ENCODE data around the gene OR13G1.

GRCh38 chr1:247627951-247628350 is 51.6 kb downstream of the OR13G1 start:
- TF ChIP-seq CTCF (IDR thresholded peaks at IDR 0.05; ENCODE audit: extremely low read depth in 1 of 2, insufficient read depth in 1 of 2, low read depth in 1 of 2, low read length in 2 of 2) = no peak
- no peak for TF ChIP-seq EZH2 (IDR thresholded peaks at IDR 0.05; ENCODE audit: borderline replicate concordance, low read depth, low read length, severe bottlenecking)
- no peak for TF ChIP-seq POLR2A (IDR thresholded peaks at IDR 0.05; ENCODE audit: low read depth, low read length)
- TF ChIP-seq MAX (IDR thresholded peaks at IDR 0.05; ENCODE audit: insufficient read depth, insufficient read length) = no peak
- TF ChIP-seq POLR2AphosphoS5 (IDR thresholded peaks at IDR 0.05; ENCODE audit: insufficient read depth, low read depth, low read length) = no peak

Measured in endothelial cell of umbilical vein (primary cell).